ENCODE measurements around the gene BRD3OS.
A peak's percentile ranks its signal among the peaks of the same experiment; 100 is the strongest.
"Not testable (repeated sequence)": the region's sequence is repeated elsewhere in the genome, so short reads cannot be mapped to it uniquely, and the experiment has no call there.

BRD3OS gene

GRCh38 chr9:134024828-134025605, at the start of gene BRD3OS:
Gene BRD3OS (plus strand): TSS chr9:134025481. CDS start chr9:134026748, 1,267 bp downstream.
- peak; percentile 90 to 91 for DNase-seq

- DNase-seq = no peak
These were observed 49.8 kb upstream of the BRD3OS start for GRCh38 chr9:133975511-133975910.

- no peak for DNase-seq
These were observed 49.0 kb upstream of the BRD3OS start for GRCh38 chr9:133976191-133976861.

- no peak for DNase-seq
These were observed 48.4 kb upstream of the BRD3OS start for GRCh38 chr9:133976887-133977286.

GRCh38 chr9:133977421-133978201, 47.7 kb upstream of the BRD3OS start:
- no peak for DNase-seq

- no peak for DNase-seq
These were observed 46.9 kb upstream of the BRD3OS start for GRCh38 chr9:133978226-133978898.

- no peak for DNase-seq
These were observed 46.4 kb upstream of the BRD3OS start for GRCh38 chr9:133978899-133979272.

- DNase-seq = no peak
These were observed 45.9 kb upstream of the BRD3OS start for GRCh38 chr9:133979273-133979920.

- no peak for DNase-seq
These were observed 45.1 kb upstream of the BRD3OS start for GRCh38 chr9:133979921-133980863.

- DNase-seq = no peak
These were observed 44.3 kb upstream of the BRD3OS start for GRCh38 chr9:133980864-133981588.

- no peak for DNase-seq
These were observed 43.7 kb upstream of the BRD3OS start for GRCh38 chr9:133981589-133981957.

- no peak for DNase-seq
These were observed 43.2 kb upstream of the BRD3OS start for GRCh38 chr9:133981958-133982681.

- DNase-seq = no peak
These were observed 42.1 kb upstream of the BRD3OS start for GRCh38 chr9:133982971-133983720.

- DNase-seq = no peak
These were observed 39.2 kb upstream of the BRD3OS start for GRCh38 chr9:133986061-133986460.

GRCh38 chr9:133986774-133987445, 38.4 kb upstream of the BRD3OS start:
- no peak for DNase-seq

- no peak for DNase-seq
These were observed 37.9 kb upstream of the BRD3OS start for GRCh38 chr9:133987446-133987788.

- DNase-seq = no peak
These were observed 37.2 kb upstream of the BRD3OS start for GRCh38 chr9:133987946-133988665.

- not testable (repeated sequence) for DNase-seq
These were observed 36.5 kb upstream of the BRD3OS start for GRCh38 chr9:133988771-133989170.
